ENCODE results near the gene WDR64. TPM values are rescaled to one million over a fixed set of nuclear protein-coding genes. Genes with fewer than 3 reads are reported as not detected.

WDR64 gene
- total and polyA plus RNA-seq, 2 donors (not counting 3 experiments of a cell fraction or from before 2014, with no cell fraction given), result not detected

- no peak for TF ChIP-seq JUN (IDR thresholded peaks at IDR 0.05; ENCODE audit: borderline replicate concordance, insufficient read depth, insufficient read length, low read depth)
- no peak for TF ChIP-seq FOS (IDR thresholded peaks at IDR 0.05; ENCODE audit: borderline replicate concordance, insufficient read depth, low read length)
- TF ChIP-seq MAX (IDR thresholded peaks at IDR 0.05; ENCODE audit: insufficient read depth, insufficient read length), result no peak
- no peak for TF ChIP-seq EZH2 (IDR thresholded peaks at IDR 0.05; ENCODE audit: borderline replicate concordance, low read depth, low read length, severe bottlenecking)
- Histone ChIP-seq H3K27me3 (ENCODE audit: control insufficient read depth in 2 of 2, insufficient read depth in 2 of 2, low read length in 2 of 2) (no peaks in the 10 kb centered on the region), H2AFZ (ENCODE audit: low read depth, low read length) (no peak overlapping the region), H3K9me1 (replicated peaks; ENCODE audit: control insufficient read depth, extremely low read depth, insufficient read depth, low read length) (no peaks in the 10 kb centered on the region), H3K4me1 (ENCODE audit: control insufficient read depth, extremely low read depth, insufficient read depth, low read length) (no peaks in the 10 kb centered on the region), H3K27ac (ENCODE audit: insufficient read depth, low read depth, low read length) (no peak overlapping the region), H3K9ac (replicated peaks; ENCODE audit: extremely low read depth, insufficient read depth, low read length) (no peak overlapping the region), H3K4me3 (replicated peaks in 1 of 3; ENCODE audit: insufficient read depth in 1 of 3, low read depth in 1 of 3, low read length in 3 of 3) (no peak overlapping the region), H3K9me3 (replicated peaks; ENCODE audit: control insufficient read depth, insufficient read depth, low read length) (no peaks in the 10 kb centered on the region), H3K4me2 (ENCODE audit: insufficient read depth, low read length) (no peak overlapping the region), H4K20me1 (replicated peaks; ENCODE audit: control insufficient read depth, extremely low read depth, insufficient read depth, low read length) (no peaks in the 10 kb centered on the region), H3K36me3 (ENCODE audit: control insufficient read depth in 2 of 2, extremely low read depth in 1 of 2, insufficient read depth in 2 of 2, low read length in 2 of 2) (no peaks in the 10 kb centered on the region), H3K79me2 (ENCODE audit: control insufficient read depth, insufficient read depth, low read length) (no peaks in the 10 kb centered on the region)
- intact Hi-C loops (cut with micrococcal nuclease) (no loop called here), dilution Hi-C loops (cut with MboI; ENCODE audit: extremely low pct_ligation_motif_present, low sequenced_read_pairs) (no loop called here)
- DNase-seq (ENCODE audit: low read depth, low spot score) (no peak), FAIRE-seq (no peak)
- no TSS peak for BruUV-seq (replicated peaks)
- ChIA-PET POLR2A (no interaction called here), CTCF (no interaction called here)
Observed at GRCh38 chr1:241648159-241648558, 3.9 kb upstream of the WDR64 start.

GRCh38 chr1:241654019-241654418 lies 1.9 kb downstream of the WDR64 start:
- H3K9ac ChIP-seq (replicated peaks; ENCODE audit: extremely low read depth, insufficient read depth, low read length), result no peak overlapping the region
- no peak overlapping the region for H3K4me3 ChIP-seq (replicated peaks in 1 of 3; ENCODE audit: insufficient read depth in 1 of 3, low read depth in 1 of 3, low read length in 3 of 3)
- no peaks in the 10 kb centered on the region for H3K27me3 ChIP-seq (ENCODE audit: control insufficient read depth in 2 of 2, insufficient read depth in 2 of 2, low read length in 2 of 2)
- H3K79me2 ChIP-seq (ENCODE audit: control insufficient read depth, insufficient read depth, low read length), result no peaks in the 10 kb centered on the region
- ChIA-PET CTCF (no interaction called here), POLR2A (interaction anchor here (0.6 kb wide), 1 partner anchor 14 kb away, joined by 3 read pairs; no protein-coding TSS in a partner anchor)
- H3K9me3 ChIP-seq (replicated peaks; ENCODE audit: control insufficient read depth, insufficient read depth, low read length), result no peaks in the 10 kb centered on the region
- no peaks in the 10 kb centered on the region for H3K36me3 ChIP-seq (ENCODE audit: control insufficient read depth in 2 of 2, extremely low read depth in 1 of 2, insufficient read depth in 2 of 2, low read length in 2 of 2)
- H4K20me1 ChIP-seq (replicated peaks; ENCODE audit: control insufficient read depth, extremely low read depth, insufficient read depth, low read length), result no peaks in the 10 kb centered on the region
- H3K9me1 ChIP-seq (replicated peaks; ENCODE audit: control insufficient read depth, extremely low read depth, insufficient read depth, low read length), result no peaks in the 10 kb centered on the region
- no TSS peak for BruUV-seq (replicated peaks)
- intact Hi-C loops (cut with micrococcal nuclease), result no loop called here
- no peak for TF ChIP-seq JUN (IDR thresholded peaks at IDR 0.05; ENCODE audit: borderline replicate concordance, insufficient read depth, insufficient read length, low read depth)
- no peak for TF ChIP-seq MAX (IDR thresholded peaks at IDR 0.05; ENCODE audit: insufficient read depth, insufficient read length)
- no peak for TF ChIP-seq MYC (IDR thresholded peaks at IDR 0.05; ENCODE audit: low read depth, low read length)
- no peak for TF ChIP-seq CTCF (IDR thresholded peaks at IDR 0.05; ENCODE audit: extremely low read depth in 1 of 2, insufficient read depth in 1 of 2, low read depth in 1 of 2, low read length in 2 of 2)
- no peak for TF ChIP-seq GATA2 (IDR thresholded peaks at IDR 0.05; ENCODE audit: insufficient read depth, insufficient read length, low read depth, low read length)
- TF ChIP-seq EZH2 (IDR thresholded peaks at IDR 0.05; ENCODE audit: borderline replicate concordance, low read depth, low read length, severe bottlenecking), result no peak
- no peak for TF ChIP-seq POLR2AphosphoS5 (IDR thresholded peaks at IDR 0.05; ENCODE audit: insufficient read depth, low read depth, low read length)
- no peak for TF ChIP-seq POLR2A (IDR thresholded peaks at IDR 0.05; ENCODE audit: low read depth, low read length)
- no peak for TF ChIP-seq FOS (IDR thresholded peaks at IDR 0.05; ENCODE audit: borderline replicate concordance, insufficient read depth, low read length)
- no peaks in the 10 kb centered on the region for H3K4me1 ChIP-seq (ENCODE audit: control insufficient read depth, extremely low read depth, insufficient read depth, low read length)
- DNase-seq (ENCODE audit: low read depth, low spot score) (no peak), FAIRE-seq (no peak)
- dilution Hi-C loops (cut with MboI; ENCODE audit: extremely low pct_ligation_motif_present, low sequenced_read_pairs), result no loop called here
- no peak overlapping the region for H2AFZ ChIP-seq (ENCODE audit: low read depth, low read length)
- H3K27ac ChIP-seq (ENCODE audit: insufficient read depth, low read depth, low read length), result no peak overlapping the region
- no peak overlapping the region for H3K4me2 ChIP-seq (ENCODE audit: insufficient read depth, low read length)

Measured in endothelial cell of umbilical vein (primary cell).